ENCODE measurements around the gene FBXL13. TPM values are rescaled to one million over a fixed set of nuclear protein-coding genes. Genes with fewer than 3 reads are reported as not detected.
A peak's percentile ranks its signal among the peaks of the same experiment; 100 is the strongest.

The FBXL13 gene
- total and polyA plus RNA-seq, 8 donors = 0.80 to 25.3 (median 6.0) TPM; not detected in 1

DNA sequence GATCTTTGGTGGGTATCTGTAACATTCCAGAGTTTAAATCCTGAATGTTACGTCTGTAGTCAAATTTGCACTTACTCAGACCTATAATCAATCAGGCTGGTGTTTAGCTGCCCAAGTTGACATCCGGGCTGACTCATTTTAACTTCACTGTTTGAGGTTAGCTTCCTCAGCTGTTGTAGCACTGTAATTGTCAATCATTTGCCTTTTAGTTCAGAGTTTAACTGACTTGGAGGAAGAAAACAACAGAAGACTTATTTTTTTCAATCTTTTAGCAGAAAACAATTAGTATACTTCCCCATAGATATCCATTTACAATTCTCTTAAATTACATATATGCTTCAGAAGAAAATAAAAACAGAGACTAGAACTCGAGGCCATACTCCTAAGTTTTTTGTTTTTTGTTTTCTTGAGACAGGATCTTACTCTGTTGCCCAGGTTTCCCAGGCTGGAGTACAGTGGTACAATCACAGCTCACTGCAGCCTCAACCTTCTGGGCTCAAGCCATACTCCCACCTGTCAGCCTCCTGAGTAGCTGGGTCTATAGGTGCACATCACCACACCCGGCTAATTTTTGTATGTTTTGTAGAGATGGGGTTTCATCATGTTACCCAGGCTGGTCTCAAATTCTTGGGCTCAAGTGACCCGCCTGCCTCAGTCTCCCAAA lies 200.3 kb downstream of the FBXL13 start:
- peaks cover 0 to 13% (median 0%) of the 10 kb centered on the region in 4 donors for H3K36me3 ChIP-seq
- peak overlapping the region in 3 of 5 donors; percentile 35 to 43 (median 36) for H3K27ac ChIP-seq
- TF ChIP-seq POLR2AphosphoS5 (IDR thresholded peaks at IDR 0.05) (no peak), POLR2A (IDR thresholded peaks at IDR 0.05) (no peak), EP300 (IDR thresholded peaks at IDR 0.05) (no peak)
- TF ChIP-seq, protein P1, sequence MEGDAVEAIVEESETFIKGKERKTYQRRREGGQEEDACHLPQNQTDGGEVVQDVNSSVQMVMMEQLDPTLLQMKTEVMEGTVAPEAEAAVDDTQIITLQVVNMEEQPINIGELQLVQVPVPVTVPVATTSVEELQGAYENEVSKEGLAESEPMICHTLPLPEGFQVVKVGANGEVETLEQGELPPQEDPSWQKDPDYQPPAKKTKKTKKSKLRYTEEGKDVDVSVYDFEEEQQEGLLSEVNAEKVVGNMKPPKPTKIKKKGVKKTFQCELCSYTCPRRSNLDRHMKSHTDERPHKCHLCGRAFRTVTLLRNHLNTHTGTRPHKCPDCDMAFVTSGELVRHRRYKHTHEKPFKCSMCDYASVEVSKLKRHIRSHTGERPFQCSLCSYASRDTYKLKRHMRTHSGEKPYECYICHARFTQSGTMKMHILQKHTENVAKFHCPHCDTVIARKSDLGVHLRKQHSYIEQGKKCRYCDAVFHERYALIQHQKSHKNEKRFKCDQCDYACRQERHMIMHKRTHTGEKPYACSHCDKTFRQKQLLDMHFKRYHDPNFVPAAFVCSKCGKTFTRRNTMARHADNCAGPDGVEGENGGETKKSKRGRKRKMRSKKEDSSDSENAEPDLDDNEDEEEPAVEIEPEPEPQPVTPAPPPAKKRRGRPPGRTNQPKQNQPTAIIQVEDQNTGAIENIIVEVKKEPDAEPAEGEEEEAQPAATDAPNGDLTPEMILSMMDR (IDR thresholded peaks at IDR 0.05) = no peak
- no peaks in the 10 kb centered on the region for H3K9me3 ChIP-seq
- WGBS, 5 donors = 65 to 76% (median 70%) methylated on average over 5 of the region's 5 CpGs
- DNase-seq = peak in 1 of 2 donors; percentile 73
- H3K4me3 ChIP-seq = no peak overlapping the region
- intact Hi-C loops (cut with DNase I; ENCODE audit: low total_unique reads) = no loop called here
- H3K4me1 ChIP-seq = peaks cover 0 to 28% (median 7%) of the 10 kb centered on the region in 4 donors
- no peaks in the 10 kb centered on the region for H3K27me3 ChIP-seq

DNA sequence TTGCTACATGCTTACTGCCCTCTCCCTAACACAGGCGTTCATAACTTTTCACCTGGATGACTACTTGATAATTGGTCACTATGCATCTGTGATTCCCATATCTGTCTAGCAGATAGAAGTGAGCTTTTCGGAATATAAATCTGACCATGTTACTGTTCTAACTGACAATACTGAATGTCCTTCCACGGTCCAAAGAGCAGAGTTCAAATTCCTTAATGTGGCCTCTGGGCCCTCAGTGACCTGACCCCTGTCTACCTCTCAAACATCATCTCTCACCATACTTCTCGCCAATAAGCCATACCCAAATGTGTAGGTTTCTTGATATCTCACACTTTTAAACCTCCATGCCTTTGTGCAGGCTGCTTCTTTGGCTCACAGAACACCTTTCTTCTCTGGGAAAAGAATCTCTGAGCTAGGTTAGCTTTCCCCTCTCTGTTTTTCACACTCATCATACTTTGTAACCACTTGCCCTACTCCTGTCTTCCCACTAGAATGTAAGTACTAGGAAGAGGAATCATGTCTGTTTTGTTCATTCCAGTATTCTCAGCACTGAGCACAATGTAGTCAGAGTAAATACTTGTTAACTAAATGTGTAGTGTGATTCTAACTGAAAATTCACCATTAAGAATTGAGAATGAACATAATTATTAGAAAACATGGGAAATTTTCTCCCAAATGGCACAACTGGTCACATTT lies 201.0 kb downstream of the FBXL13 start:
- Histone ChIP-seq H3K9me3 (no peaks in the 10 kb centered on the region), H3K27ac (peak overlapping the region in 3 of 5 donors; percentile 35 to 43 (median 36)), H3K27me3 (no peaks in the 10 kb centered on the region), H3K36me3 (peaks cover 0 to 13% (median 0%) of the 10 kb centered on the region in 4 donors), H3K4me1 (peaks cover 0 to 28% (median 7%) of the 10 kb centered on the region in 4 donors), H3K4me3 (no peak overlapping the region)
- 90 to 95% (median 93%) methylated on average over 4 of the region's 4 CpGs for WGBS, 5 donors
- DNase-seq = no peak
- intact Hi-C loops (cut with DNase I; ENCODE audit: low total_unique reads) = no loop called here
- TF ChIP-seq EP300 (IDR thresholded peaks at IDR 0.05) = no peak
- no peak for TF ChIP-seq POLR2AphosphoS5 (IDR thresholded peaks at IDR 0.05)
- TF ChIP-seq, protein P1 (IDR thresholded peaks at IDR 0.05) = no peak
- no peak for TF ChIP-seq POLR2A (IDR thresholded peaks at IDR 0.05)

DNA sequence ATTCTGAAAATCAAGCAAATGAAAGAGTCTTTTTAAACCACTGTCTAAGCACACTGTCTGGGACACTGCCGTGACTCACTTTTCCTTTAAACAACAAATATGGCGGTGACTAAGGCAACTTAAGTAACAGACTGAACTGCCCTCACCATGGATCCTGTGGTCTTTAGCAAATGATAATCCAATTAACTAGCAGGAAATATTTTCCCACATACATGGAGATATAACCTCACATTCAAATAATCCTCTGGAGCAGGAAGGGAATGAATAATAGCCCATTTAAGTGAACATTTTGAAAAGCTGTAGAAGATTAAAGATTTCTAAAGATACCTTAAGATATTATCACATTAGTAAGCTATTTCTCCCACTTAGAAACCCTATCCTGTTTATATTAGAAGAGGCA lies 202.1 kb downstream of the FBXL13 start:
- 88 to 100% (median 93%) methylated on average over 2 of the region's 2 CpGs for WGBS, 5 donors
- no peaks in the 10 kb centered on the region for H3K27me3 ChIP-seq

GRCh38 chr7:102869195-102869594 lies 205.4 kb downstream of the FBXL13 start:
- Histone ChIP-seq H3K36me3 (peaks cover 0 to 13% (median 0%) of the 10 kb centered on the region in 4 donors), H3K4me3 (no peak overlapping the region), H3K4me1 (peaks cover 0 to 6% (median 2%) of the 10 kb centered on the region in 4 donors), H3K27me3 (no peaks in the 10 kb centered on the region), H3K9me3 (no peaks in the 10 kb centered on the region), H3K27ac (no peak overlapping the region)
- TF ChIP-seq POLR2A (IDR thresholded peaks at IDR 0.05) = no peak
- TF ChIP-seq POLR2AphosphoS5 (IDR thresholded peaks at IDR 0.05) = no peak
- TF ChIP-seq, protein P1 (IDR thresholded peaks at IDR 0.05) = no peak
- 84 to 95% (median 93%) methylated on average over 5 of the region's 5 CpGs for WGBS, 5 donors
- intact Hi-C loops (cut with DNase I; ENCODE audit: low total_unique reads) = no loop called here
- no peak for DNase-seq

More for the DNA sequence above, 202.1 kb downstream of the FBXL13 start:
- TF ChIP-seq, protein P1 (IDR thresholded peaks at IDR 0.05) = no peak
- no peak for TF ChIP-seq EP300 (IDR thresholded peaks at IDR 0.05)
- no peak for TF ChIP-seq POLR2A (IDR thresholded peaks at IDR 0.05)
- no peak for TF ChIP-seq POLR2AphosphoS5 (IDR thresholded peaks at IDR 0.05)
- Histone ChIP-seq H3K36me3 (peaks cover 0 to 13% (median 0%) of the 10 kb centered on the region in 4 donors), H3K4me3 (no peak overlapping the region), H3K27ac (no peak overlapping the region), H3K9me3 (no peaks in the 10 kb centered on the region), H3K4me1 (peaks cover 0 to 28% (median 7%) of the 10 kb centered on the region in 4 donors)
- DNase-seq = no peak
- intact Hi-C loops (cut with DNase I; ENCODE audit: low total_unique reads) = no loop called here
